ENCODE measurements around the gene HTR2A. TPM values are rescaled to one million over a fixed set of nuclear protein-coding genes. Genes with fewer than 3 reads are reported as not detected.

The HTR2A gene
- total RNA-seq, 1 experiment from 2014 or later, result not detected

GRCh38 chr13:46893221-46893740 is 3.6 kb downstream of the HTR2A start:
- no peaks in the 10 kb centered on the region for H3K9me3 Mint-ChIP-seq
- peak; percentile 33 for ATAC-seq
- H3K4me3 Mint-ChIP-seq, result peak overlapping the region; percentile 69
- no peak overlapping the region for H3K27ac Mint-ChIP-seq
- no peaks in the 10 kb centered on the region for H3K36me3 Mint-ChIP-seq
- ChIA-PET CTCF (interaction anchor here (0.5 to 3.3 kb wide), 26 partner anchors 10 to 830 kb away, joined by 3 to 28 read pairs (median 4); no protein-coding TSS in a partner anchor), POLR2A (no interaction called here)
- peaks cover 9% of the 10 kb centered on the region for H3K27me3 Mint-ChIP-seq (ENCODE audit: low read depth)
- DNase-seq (ENCODE audit: low spot score), result peak; percentile 13
- H3K4me1 Mint-ChIP-seq, result peaks cover 31% of the 10 kb centered on the region
- TF ChIP-seq ZNF317 (CRISPR knock-in tag; IDR thresholded peaks at IDR 0.05; ENCODE audit: borderline replicate concordance, low read depth) (no peak), IRF1 (CRISPR knock-in tag; IDR thresholded peaks at IDR 0.05) (no peak), SOX15 (CRISPR knock-in tag; IDR thresholded peaks at IDR 0.05) (no peak), CDX4 (CRISPR knock-in tag; IDR thresholded peaks at IDR 0.05; ENCODE audit: borderline replicate concordance) (no peak)
- TF ChIP-seq, protein P1, sequence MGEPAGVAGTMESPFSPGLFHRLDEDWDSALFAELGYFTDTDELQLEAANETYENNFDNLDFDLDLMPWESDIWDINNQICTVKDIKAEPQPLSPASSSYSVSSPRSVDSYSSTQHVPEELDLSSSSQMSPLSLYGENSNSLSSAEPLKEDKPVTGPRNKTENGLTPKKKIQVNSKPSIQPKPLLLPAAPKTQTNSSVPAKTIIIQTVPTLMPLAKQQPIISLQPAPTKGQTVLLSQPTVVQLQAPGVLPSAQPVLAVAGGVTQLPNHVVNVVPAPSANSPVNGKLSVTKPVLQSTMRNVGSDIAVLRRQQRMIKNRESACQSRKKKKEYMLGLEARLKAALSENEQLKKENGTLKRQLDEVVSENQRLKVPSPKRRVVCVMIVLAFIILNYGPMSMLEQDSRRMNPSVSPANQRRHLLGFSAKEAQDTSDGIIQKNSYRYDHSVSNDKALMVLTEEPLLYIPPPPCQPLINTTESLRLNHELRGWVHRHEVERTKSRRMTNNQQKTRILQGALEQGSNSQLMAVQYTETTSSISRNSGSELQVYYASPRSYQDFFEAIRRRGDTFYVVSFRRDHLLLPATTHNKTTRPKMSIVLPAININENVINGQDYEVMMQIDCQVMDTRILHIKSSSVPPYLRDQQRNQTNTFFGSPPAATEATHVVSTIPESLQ (CRISPR knock-in tag; IDR thresholded peaks at IDR 0.05), result no peak
- TF ChIP-seq, protein P2, sequence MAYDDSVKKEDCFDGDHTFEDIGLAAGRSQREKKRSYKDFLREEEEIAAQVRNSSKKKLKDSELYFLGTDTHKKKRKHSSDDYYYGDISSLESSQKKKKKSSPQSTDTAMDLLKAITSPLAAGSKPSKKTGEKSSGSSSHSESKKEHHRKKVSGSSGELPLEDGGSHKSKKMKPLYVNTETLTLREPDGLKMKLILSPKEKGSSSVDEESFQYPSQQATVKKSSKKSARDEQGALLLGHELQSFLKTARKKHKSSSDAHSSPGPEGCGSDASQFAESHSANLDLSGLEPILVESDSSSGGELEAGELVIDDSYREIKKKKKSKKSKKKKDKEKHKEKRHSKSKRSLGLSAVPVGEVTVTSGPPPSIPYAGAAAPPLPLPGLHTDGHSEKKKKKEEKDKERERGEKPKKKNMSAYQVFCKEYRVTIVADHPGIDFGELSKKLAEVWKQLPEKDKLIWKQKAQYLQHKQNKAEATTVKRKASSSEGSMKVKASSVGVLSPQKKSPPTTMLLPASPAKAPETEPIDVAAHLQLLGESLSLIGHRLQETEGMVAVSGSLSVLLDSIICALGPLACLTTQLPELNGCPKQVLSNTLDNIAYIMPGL (CRISPR knock-in tag; IDR thresholded peaks at IDR 0.05), result no peak

DNA sequence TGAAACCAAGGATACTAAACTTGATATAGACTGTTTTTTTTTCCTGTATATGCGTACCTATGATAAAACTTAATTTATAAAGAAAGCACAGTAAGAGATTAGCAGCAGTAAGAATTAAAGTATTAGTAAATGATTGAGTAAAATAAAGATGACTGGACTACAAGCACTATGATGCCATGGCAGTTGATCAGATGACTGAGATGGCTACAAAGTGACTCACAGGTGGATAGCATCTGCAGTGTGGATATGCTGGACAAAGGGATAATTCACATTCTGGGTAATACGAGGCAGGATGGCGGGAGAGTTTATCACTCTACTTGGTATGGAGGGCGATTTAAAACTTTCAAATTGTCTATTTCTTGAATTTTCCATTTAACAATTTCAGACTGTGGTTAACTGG is 11.8 kb downstream of the HTR2A start:
- Mint-ChIP-seq H3K9me3 (peaks cover 5% of the 10 kb centered on the region; the same call in 1 of the 2 replicates), H3K36me3 (no peaks in the 10 kb centered on the region), H3K27me3 (ENCODE audit: low read depth) (no peaks in the 10 kb centered on the region), H3K4me1 (no peaks in the 10 kb centered on the region), H3K27ac (no peak overlapping the region), H3K4me3 (no peak overlapping the region)
- ChIA-PET POLR2A (no interaction called here), CTCF (no interaction called here)
- no peak for ATAC-seq
- no peak for TF ChIP-seq CBFB (CRISPR knock-in tag; IDR thresholded peaks at IDR 0.05; ENCODE audit: low read depth)
- no peak for TF ChIP-seq ZNF317 (CRISPR knock-in tag; IDR thresholded peaks at IDR 0.05; ENCODE audit: borderline replicate concordance, low read depth)
- TF ChIP-seq CDX4 (CRISPR knock-in tag; IDR thresholded peaks at IDR 0.05; ENCODE audit: borderline replicate concordance), result no peak
- TF ChIP-seq, protein P3, sequence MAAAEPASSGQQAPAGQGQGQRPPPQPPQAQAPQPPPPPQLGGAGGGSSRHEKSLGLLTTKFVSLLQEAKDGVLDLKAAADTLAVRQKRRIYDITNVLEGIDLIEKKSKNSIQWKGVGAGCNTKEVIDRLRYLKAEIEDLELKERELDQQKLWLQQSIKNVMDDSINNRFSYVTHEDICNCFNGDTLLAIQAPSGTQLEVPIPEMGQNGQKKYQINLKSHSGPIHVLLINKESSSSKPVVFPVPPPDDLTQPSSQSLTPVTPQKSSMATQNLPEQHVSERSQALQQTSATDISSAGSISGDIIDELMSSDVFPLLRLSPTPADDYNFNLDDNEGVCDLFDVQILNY (CRISPR knock-in tag; IDR thresholded peaks at IDR 0.05), result no peak
- TF ChIP-seq, protein P4, sequence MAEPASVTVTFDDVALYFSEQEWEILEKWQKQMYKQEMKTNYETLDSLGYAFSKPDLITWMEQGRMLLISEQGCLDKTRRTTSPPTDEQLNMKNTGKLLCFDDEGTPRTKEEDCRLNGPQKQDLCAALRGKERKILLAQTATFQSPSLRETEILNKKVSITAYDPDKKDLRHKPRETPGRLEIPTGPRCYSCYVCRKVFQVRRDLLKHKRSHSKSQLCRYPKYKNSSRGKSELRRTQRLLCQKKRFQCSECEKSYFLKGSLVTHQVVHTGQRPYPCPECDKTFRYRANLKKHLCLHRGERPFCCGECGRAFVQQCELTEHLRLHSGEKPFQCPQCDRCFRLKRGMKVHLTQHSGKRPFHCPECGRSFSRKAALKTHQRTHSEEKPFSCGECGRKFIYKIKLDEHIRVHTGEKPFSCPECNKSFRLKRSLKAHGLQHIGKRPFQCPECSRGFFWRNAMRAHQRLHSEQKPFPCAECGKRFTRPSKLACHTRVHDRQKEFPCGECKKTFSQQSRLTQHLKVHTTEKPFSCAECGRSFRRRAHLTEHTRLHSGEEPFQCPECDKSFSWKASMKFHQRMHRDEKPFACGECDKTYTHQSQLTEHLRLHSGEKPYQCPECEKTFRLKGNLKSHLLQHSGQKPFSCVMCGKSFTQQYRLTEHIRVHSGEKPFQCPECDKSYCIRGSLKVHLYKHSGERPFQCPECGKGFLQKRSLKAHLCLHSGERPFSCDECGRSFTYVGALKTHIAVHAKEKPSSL (CRISPR knock-in tag; conservative IDR thresholded peaks at IDR 0.05), result no peak
- no peak for TF ChIP-seq SMAD4 (CRISPR knock-in tag; IDR thresholded peaks at IDR 0.05)
- no peak for TF ChIP-seq ZNF232 (CRISPR knock-in tag; IDR thresholded peaks at IDR 0.05)
- TF ChIP-seq USF2 (CRISPR knock-in tag; IDR thresholded peaks at IDR 0.05), result no peak
- TF ChIP-seq ATF2 (CRISPR knock-in tag; IDR thresholded peaks at IDR 0.05; ENCODE audit: borderline replicate concordance, low read depth), result no peak
- TF ChIP-seq, protein P5, sequence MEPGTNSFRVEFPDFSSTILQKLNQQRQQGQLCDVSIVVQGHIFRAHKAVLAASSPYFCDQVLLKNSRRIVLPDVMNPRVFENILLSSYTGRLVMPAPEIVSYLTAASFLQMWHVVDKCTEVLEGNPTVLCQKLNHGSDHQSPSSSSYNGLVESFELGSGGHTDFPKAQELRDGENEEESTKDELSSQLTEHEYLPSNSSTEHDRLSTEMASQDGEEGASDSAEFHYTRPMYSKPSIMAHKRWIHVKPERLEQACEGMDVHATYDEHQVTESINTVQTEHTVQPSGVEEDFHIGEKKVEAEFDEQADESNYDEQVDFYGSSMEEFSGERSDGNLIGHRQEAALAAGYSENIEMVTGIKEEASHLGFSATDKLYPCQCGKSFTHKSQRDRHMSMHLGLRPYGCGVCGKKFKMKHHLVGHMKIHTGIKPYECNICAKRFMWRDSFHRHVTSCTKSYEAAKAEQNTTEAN (CRISPR knock-in tag; IDR thresholded peaks at IDR 0.05), result no peak
- no peak for TF ChIP-seq FOXJ3 (CRISPR knock-in tag; IDR thresholded peaks at IDR 0.05; ENCODE audit: borderline replicate concordance)
- TF ChIP-seq CREM (CRISPR knock-in tag; IDR thresholded peaks at IDR 0.05), result no peak
- no peak for TF ChIP-seq NR3C1 (CRISPR knock-in tag; conservative IDR thresholded peaks at IDR 0.05; ENCODE audit: low read depth)
- TF ChIP-seq CREB1 (CRISPR knock-in tag; IDR thresholded peaks at IDR 0.05), result no peak
- no peak for DNase-seq (ENCODE audit: low spot score)

Measured in WTC11 (cell line).